HG02588 (cell line): ENCODE data around the gene CKLF.
"Not testable (repeated sequence)": the region's sequence is repeated elsewhere in the genome, so short reads cannot be mapped to it uniquely, and the experiment has no call there.

Experiments used
- ATAC-seq: cut with Tn5 transposase; IDR thresholded peaks from one replicate; pipeline ENCODE4 v1.9.1; 2021; ENCODE audit warnings: mild to moderate bottlenecking, moderate library complexity; ENCODE audit not compliant: unreplicated experiment

Gene CKLF

GRCh38 chr16:66552286-66553177 lies at the start of gene CKLF:
Gene CKLF, plus strand, starts transcription at chr16:66552576. Its CDS starts 140 bp downstream, at chr16:66552716.
- peak; percentile 71 for ATAC-seq

GRCh38 chr16:66503030-66503429 lies 49.3 kb upstream of the CKLF start:
- ATAC-seq: no peak

GRCh38 chr16:66503612-66504011 lies 48.8 kb upstream of the CKLF start:
- no peak for ATAC-seq

- ATAC-seq: no peak
Observed at GRCh38 chr16:66507731-66508239, 44.6 kb upstream of the CKLF start.

- ATAC-seq: no peak
Observed at GRCh38 chr16:66508248-66508913, 44.0 kb upstream of the CKLF start.

GRCh38 chr16:66508914-66509496 lies 43.4 kb upstream of the CKLF start:
- no peak for ATAC-seq

GRCh38 chr16:66509576-66509975 lies 42.8 kb upstream of the CKLF start:
- ATAC-seq: no peak

GRCh38 chr16:66510298-66510697 lies 42.1 kb upstream of the CKLF start:
- no peak for ATAC-seq

- ATAC-seq: no peak
Observed at GRCh38 chr16:66510711-66511601, 41.4 kb upstream of the CKLF start.

GRCh38 chr16:66511602-66512271 lies 40.6 kb upstream of the CKLF start:
- no peak for ATAC-seq

- ATAC-seq: no peak
Observed at GRCh38 chr16:66512272-66513110, 39.9 kb upstream of the CKLF start.

GRCh38 chr16:66513111-66513723 lies 39.2 kb upstream of the CKLF start:
- no peak for ATAC-seq

- not testable (repeated sequence) for ATAC-seq
Observed at GRCh38 chr16:66514391-66514790, 38.0 kb upstream of the CKLF start.

- ATAC-seq: not testable (repeated sequence)
Observed at GRCh38 chr16:66514980-66515595, 37.3 kb upstream of the CKLF start.

GRCh38 chr16:66515596-66516508 lies 36.5 kb upstream of the CKLF start:
- ATAC-seq: no peak

GRCh38 chr16:66516509-66516807 lies 35.9 kb upstream of the CKLF start:
- ATAC-seq: no peak

- peak; percentile 96 for ATAC-seq
Observed at GRCh38 chr16:66516808-66517585, 35.4 kb upstream of the CKLF start.
